ENCODE results near the gene WAS.

Gene WAS

DNA sequence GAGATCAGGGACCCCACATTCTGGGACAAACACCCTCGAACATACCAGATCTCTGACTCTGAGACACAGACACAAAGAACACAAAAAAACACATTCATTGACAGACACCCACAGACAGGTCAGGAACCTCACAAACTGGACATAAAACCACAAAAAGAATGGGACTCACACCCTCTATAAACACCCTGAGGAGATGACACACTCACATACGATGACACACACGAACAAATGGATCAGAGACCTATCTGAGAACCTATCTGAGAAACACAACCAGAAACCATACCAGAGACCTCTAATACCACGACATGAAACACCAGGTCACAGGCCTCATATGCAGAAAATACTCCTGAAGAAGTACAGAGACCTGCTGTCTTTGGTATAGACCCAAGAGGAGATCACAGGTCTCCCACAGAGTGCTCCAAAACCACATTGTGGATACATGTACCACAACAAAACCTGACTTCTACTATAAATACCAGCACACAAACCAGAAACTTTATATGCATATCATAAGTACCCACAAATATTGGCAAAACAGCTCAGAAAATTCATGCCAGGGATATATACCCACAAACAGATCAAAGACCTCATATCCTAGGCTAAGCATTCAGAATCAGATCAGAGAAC, 32.4 kb downstream of the WAS start:
- no peak for DNase-seq (ENCODE audit: low read depth)
- H3K4me3 ChIP-seq (ENCODE audit: low read length), result no peak overlapping the region
- TF ChIP-seq, protein P1, sequence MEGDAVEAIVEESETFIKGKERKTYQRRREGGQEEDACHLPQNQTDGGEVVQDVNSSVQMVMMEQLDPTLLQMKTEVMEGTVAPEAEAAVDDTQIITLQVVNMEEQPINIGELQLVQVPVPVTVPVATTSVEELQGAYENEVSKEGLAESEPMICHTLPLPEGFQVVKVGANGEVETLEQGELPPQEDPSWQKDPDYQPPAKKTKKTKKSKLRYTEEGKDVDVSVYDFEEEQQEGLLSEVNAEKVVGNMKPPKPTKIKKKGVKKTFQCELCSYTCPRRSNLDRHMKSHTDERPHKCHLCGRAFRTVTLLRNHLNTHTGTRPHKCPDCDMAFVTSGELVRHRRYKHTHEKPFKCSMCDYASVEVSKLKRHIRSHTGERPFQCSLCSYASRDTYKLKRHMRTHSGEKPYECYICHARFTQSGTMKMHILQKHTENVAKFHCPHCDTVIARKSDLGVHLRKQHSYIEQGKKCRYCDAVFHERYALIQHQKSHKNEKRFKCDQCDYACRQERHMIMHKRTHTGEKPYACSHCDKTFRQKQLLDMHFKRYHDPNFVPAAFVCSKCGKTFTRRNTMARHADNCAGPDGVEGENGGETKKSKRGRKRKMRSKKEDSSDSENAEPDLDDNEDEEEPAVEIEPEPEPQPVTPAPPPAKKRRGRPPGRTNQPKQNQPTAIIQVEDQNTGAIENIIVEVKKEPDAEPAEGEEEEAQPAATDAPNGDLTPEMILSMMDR (conservative IDR thresholded peaks at IDR 0.05; ENCODE audit: low read length), result no peak

DNA sequence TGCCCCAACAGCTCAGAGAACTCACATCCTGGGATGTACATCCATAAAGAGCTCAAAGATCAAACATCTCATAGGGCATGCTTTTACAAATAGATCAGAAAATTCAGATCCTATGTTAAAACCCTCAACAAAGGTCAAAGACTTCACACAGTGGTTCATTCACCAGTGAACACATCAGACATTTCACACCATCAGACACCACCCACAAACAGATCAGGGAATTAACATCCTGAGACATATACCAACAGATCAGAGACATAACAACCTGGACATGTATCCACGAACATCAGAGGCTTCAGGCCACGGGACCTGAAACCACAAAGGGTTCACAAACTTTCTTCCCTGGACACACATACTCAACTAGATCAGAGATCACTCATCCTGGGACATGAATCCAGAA, 36.4 kb downstream of the WAS start:
- DNase-seq (ENCODE audit: low read depth), result no peak
- TF ChIP-seq, protein P1 (conservative IDR thresholded peaks at IDR 0.05; ENCODE audit: low read length), result no peak
- no peak overlapping the region for H3K4me3 ChIP-seq (ENCODE audit: low read length)

DNA sequence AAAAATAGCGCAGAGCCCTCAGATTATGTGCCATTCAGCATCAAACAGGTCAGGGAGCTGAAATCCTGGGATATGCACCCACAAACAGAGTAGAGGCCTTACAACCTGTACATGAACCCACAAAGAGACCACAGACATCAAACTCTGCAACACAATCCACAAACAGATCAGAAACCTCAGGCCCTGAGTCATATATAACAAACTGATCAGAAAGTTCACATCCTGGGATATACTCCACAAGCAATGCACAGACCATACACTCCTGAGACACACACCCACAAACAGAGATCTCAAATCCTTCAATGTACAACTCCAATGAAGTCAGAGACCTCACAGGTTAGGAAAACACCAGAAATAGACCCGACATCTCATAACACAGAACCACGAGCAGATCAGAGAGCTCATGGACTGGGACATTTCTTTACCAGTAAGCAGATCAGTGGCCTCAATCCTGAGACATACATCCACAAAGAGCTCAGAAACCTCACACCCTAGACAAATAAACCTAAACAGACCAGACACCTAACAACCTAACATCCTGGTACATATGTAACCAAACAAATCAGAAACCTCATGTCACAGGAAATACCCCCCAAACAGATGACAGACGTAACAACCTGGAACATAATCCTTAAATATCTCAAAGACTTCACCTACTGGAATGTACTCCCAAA, 37.1 kb downstream of the WAS start:
- H3K4me3 ChIP-seq (ENCODE audit: low read length), result no peak overlapping the region
- DNase-seq (ENCODE audit: low read depth), result no peak
- TF ChIP-seq, protein P1 (conservative IDR thresholded peaks at IDR 0.05; ENCODE audit: low read length), result no peak

DNA sequence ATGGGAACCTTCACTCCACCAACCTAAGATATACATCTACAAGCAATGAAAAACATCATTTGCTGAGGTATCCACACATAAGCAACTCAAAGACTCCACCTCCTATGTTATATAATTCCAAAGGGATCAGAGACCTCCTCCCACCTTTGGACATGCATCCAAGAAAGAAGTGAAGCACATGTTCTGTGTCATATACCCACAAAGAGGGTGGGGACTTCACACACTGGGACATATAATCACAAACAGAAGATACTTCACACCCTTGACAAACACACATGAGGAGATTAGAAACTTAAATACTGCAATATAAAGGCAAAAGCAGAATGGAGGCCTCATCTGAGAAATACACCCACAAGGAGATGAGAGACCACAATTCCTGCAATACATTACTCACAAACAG, 38.3 kb downstream of the WAS start:
- no peak for DNase-seq (ENCODE audit: low read depth)
- TF ChIP-seq, protein P1 (conservative IDR thresholded peaks at IDR 0.05; ENCODE audit: low read length), result no peak
- H3K4me3 ChIP-seq (ENCODE audit: low read length), result no peak overlapping the region

DNA sequence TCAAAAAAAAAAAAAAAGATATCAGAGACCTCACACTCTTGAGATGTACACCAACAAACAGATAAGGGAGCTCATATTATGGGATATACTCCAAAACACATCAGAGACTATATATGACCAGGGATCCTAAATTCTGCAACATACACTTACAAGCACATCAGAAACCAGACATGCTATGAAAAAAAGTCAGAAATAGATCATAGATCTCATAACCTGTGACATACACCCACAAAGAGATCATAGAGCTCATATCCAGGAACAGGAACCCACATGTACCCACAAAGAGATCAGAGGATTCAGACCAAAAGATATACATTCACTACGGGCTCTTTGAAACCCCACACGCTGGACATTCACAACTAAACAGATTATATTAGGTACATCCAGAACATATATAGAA, 43.0 kb downstream of the WAS start:
- DNase-seq (ENCODE audit: low read depth), result no peak
- H3K4me3 ChIP-seq (ENCODE audit: low read length), result no peak overlapping the region
- TF ChIP-seq, protein P1 (conservative IDR thresholded peaks at IDR 0.05; ENCODE audit: low read length), result no peak

DNA sequence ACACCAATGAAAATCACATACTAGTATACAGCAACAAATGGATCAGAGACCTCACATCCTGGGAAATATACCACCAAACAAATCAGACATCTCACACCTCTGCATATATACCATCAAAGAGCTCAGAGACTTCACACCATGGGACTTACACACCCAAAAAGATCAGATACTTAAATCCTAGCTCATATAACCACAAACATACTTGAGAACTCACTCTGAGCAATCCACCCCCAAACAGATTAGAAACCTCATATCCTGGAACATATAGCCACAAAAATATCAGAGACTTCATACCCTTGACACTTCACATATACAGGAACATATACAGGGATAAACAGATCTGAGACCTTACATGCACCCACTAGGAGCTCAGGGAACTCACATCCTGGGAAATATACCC, 45.1 kb downstream of the WAS start:
- no peak overlapping the region for H3K4me3 ChIP-seq (ENCODE audit: low read length)
- DNase-seq (ENCODE audit: low read depth), result no peak
- TF ChIP-seq, protein P1 (conservative IDR thresholded peaks at IDR 0.05; ENCODE audit: low read length), result no peak

DNA sequence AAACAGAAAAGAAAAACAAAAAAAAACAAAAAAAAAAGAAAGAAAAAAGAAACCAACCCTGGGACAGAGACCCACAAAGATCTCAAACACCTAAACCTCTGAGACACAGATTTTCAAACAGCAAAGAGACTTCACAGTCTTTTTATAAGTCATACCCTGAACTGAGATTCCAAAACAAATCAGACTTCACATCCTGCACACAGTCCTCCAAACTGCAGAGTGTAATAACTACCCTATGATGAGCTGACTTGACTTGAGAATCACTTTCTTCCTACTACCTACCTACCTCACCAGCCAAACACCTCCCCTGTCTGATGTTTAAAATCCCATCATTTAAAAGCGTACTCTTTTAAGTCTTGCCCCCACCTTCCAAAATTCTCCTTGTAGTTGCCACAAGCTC, 52.7 kb downstream of the WAS start:
- peak overlapping the region; percentile 50; the same call in 1 of the 2 replicates for H3K4me3 ChIP-seq (ENCODE audit: low read length)
- DNase-seq (ENCODE audit: low read depth), result no peak
- TF ChIP-seq, protein P1 (conservative IDR thresholded peaks at IDR 0.05; ENCODE audit: low read length), result no peak

Data from AG10803 (cell line).